Activated B cell treated with CpG ODN at 0.5 μM for 24 hours (primary cell): Measurements from ENCODE around the gene PTPRCAP. TPM values are rescaled to one million over a fixed set of nuclear protein-coding genes. Genes with fewer than 3 reads are reported as not detected.

Experiments used
- ATAC-seq: fragments of 200-7000 bp; cut with Tn5 transposase; one replicate; pipeline ENCODE4 v1.10.0; 2021; ENCODE audit warnings: low read depth, mild to moderate bottlenecking, moderate library complexity
- CTCF ChIA-PET: fragments of 350-600 bp; sonication (Branson Sonifier 250); formaldehyde crosslinking; loops from one replicate; lab custom pipeline; 2021; ENCODE audit warnings: antibody characterized with exemption; lab: Charles Lee
- POLR2A ChIA-PET: fragments of 350-600 bp; sonication (Branson Sonifier 250); formaldehyde crosslinking; loops from one replicate; lab custom pipeline; 2021; ENCODE audit warnings: antibody characterized with exemption; lab: Charles Lee
- DNase-seq: peaks from one replicate; pipeline ENCODE4 v3.0.0; 2022
- H3K27ac Mint-ChIP-seq: one replicate; pipeline ENCODE4 v1.8.0; 2020; ENCODE audit warnings: mixed read lengths
- H3K27me3 Mint-ChIP-seq: one replicate; pipeline ENCODE4 v1.8.0; 2021; ENCODE audit warnings: mixed read lengths
- H3K36me3 Mint-ChIP-seq: one replicate; pipeline ENCODE4 v1.8.0; 2021; ENCODE audit warnings: low read depth, mixed read lengths
- H3K4me1 Mint-ChIP-seq: one replicate; pipeline ENCODE4 v1.8.0; 2021; ENCODE audit warnings: mixed read lengths
- H3K4me3 Mint-ChIP-seq: one replicate; pipeline ENCODE4 v1.8.0; 2020; ENCODE audit warnings: mild to moderate bottlenecking, mixed read lengths
- H3K9me3 Mint-ChIP-seq: one replicate; pipeline ENCODE4 v1.8.0; 2020; ENCODE audit warnings: mixed read lengths
- intact Hi-C: fragments of 100-400 bp; cut with micrococcal nuclease; formaldehyde crosslinking; loops from one replicate; pipeline ENCODE4 v1.15.1; 2024
- total RNA-seq: library from RNA; stranded (reverse); gene quantifications from 2 replicates; pipeline ENCODE4 v1.2.3, GENCODE V29; 2022
- TF ChIP-seq, protein P1 (sequence below): fragments of 200-600 bp; IDR thresholded peaks from one replicate; pipeline ENCODE4 v1.8.0; 2022; ENCODE audit warnings: antibody characterized with exemption, mild to moderate bottlenecking

PTPRCAP gene
- total RNA-seq, 1 donor from 2014 or later, result 328 TPM

DNA sequence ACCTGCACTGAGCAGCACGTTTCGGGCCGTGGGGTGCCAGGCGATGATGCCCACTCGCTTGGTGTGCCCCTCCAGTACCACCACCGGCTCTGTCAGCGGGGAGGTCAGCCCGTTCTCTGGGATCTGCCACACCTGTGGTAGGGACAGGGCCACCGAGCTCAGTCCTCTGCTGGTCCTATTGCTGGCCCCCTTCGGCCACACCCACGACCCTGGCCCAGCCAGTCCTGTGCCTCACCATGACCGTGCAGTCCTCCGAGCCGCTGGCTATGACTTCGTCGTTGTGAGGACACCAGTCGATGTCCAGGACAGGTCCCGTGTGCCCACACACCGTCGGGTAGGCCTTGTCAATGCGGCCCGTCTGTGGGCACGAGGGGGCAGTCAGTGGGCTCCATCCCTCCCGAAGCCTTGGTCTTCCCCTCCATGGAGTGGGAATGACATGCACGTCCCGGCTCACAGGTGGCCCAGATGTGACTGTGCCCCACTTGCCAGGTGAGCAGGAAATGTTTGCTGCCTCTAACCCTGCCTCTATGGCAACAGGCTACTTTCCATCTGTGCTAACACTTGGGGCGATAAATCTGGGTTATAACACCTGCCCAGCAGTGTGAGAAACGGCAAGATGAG is 4.4 kb upstream of the PTPRCAP start:
- DNase-seq (peak; percentile 31), ATAC-seq (no peak)
- Mint-ChIP-seq H3K4me1 (peaks cover 84% of the 10 kb centered on the region), H3K4me3 (peak overlapping the region; percentile 77), H3K9me3 (no peaks in the 10 kb centered on the region), H3K27ac (peak overlapping the region; percentile 89), H3K36me3 (peaks cover 12% of the 10 kb centered on the region), H3K27me3 (no peaks in the 10 kb centered on the region)
- POLR2A ChIA-PET, result interaction anchor here (0.6 to 26.0 kb wide), 14 partner anchors 9 to 91 kb away, joined by 3 to 1417 read pairs (median 7); partner anchors contain the start of genes AIP, CABP4, CLCF1 and CORO1B
- TF ChIP-seq, protein P1, sequence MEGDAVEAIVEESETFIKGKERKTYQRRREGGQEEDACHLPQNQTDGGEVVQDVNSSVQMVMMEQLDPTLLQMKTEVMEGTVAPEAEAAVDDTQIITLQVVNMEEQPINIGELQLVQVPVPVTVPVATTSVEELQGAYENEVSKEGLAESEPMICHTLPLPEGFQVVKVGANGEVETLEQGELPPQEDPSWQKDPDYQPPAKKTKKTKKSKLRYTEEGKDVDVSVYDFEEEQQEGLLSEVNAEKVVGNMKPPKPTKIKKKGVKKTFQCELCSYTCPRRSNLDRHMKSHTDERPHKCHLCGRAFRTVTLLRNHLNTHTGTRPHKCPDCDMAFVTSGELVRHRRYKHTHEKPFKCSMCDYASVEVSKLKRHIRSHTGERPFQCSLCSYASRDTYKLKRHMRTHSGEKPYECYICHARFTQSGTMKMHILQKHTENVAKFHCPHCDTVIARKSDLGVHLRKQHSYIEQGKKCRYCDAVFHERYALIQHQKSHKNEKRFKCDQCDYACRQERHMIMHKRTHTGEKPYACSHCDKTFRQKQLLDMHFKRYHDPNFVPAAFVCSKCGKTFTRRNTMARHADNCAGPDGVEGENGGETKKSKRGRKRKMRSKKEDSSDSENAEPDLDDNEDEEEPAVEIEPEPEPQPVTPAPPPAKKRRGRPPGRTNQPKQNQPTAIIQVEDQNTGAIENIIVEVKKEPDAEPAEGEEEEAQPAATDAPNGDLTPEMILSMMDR, result no peak
- intact Hi-C loops, result loop anchor here (2.0 kb wide), 1 partner anchor 13 kb away; the partner anchor contains the start of gene RPS6KB2
- CTCF ChIA-PET, result interaction anchor here (1.1 kb wide), 1 partner anchor 40 kb away, joined by 3 read pairs; the partner anchor contains the start of gene PPP1CA

DNA sequence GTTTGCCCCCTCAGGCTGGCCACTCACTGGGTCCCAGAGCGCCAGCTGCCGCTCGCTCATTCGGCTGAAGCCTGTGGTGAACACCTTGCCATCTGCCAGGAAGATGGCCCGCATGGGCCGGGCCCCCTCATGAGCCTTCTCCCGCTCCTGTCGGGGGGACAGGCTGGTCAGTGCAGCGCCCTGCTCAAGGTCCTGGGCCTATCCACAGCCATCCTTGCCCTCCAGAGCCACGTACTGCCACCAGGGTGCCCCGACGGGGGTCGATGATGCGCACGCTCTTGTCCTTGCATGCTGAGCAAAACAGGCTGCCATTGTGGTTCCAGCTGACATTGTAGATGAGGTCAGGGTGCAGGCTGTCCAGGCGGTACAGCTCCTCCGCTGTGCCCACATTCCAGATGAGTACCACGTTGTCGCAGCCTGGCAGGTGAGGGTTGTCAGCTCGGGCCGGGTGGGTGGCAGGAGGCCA is 3.6 kb upstream of the PTPRCAP start:
- intact Hi-C loops, result no loop called here
- Mint-ChIP-seq H3K4me1 (peaks cover 83% of the 10 kb centered on the region), H3K4me3 (peak overlapping the region; percentile 13), H3K9me3 (no peaks in the 10 kb centered on the region), H3K36me3 (peaks cover 19% of the 10 kb centered on the region), H3K27me3 (no peaks in the 10 kb centered on the region), H3K27ac (peak overlapping the region; percentile 88)
- no peak for ATAC-seq
- TF ChIP-seq, protein P1, result no peak
- DNase-seq, result peak; percentile 39
- POLR2A ChIA-PET, result interaction anchor here (0.6 to 26.0 kb wide), 16 partner anchors 9 to 90 kb away, joined by 3 to 1417 read pairs (median 6); partner anchors contain the start of genes AIP, CABP4, CLCF1 and CORO1B
- CTCF ChIA-PET, result interaction anchor here (1.1 kb wide), 1 partner anchor 39 kb away, joined by 3 read pairs; the partner anchor contains the start of gene PPP1CA

DNA sequence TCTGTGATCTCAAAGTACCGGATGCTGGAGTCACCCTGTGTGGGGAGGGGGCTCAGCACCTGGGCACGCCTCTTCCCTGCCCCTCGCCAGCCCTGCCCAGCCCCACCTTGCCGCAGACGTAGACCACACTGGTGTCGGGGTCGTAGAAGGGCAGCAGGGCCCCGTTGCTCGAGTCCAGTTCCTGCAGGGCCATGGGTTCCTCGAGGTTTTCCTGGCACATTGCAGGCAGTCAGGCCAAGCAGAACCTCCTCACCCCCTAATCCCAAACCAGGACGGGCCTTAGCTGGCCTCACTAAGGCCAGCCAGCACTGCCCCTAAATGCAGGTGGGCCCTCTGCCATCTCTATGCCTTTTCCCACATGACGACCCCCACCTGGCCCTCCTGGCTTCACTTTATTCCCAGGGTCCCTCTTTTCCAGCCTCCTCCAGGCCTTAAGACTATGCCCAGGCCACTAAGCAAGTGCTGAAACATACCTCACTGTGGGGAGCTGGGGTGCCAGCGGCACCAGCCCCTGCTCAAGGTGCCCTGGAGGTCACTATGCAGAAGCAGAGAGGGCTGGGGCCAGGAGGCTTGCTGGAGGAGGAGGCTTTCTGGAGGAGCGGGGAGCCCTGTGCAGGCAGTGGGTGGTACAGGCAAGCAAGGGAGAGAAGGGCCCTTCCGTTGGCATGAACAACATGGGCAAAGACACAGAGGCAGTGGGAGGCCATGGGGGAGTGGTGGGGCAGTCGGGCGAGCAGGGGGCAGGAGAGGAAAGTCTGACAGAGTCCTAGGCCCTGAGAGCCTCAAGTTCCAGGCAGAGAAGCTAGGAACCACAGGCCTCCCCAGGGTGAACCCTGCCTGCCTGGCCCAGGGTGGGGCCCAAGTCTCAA is 3.0 kb upstream of the PTPRCAP start:
- TF ChIP-seq, protein P1, result no peak
- Mint-ChIP-seq H3K4me3 (peak overlapping the region; percentile 58), H3K4me1 (peaks cover 81% of the 10 kb centered on the region), H3K27me3 (no peaks in the 10 kb centered on the region), H3K36me3 (peaks cover 23% of the 10 kb centered on the region), H3K27ac (peak overlapping the region; percentile 88), H3K9me3 (no peaks in the 10 kb centered on the region)
- DNase-seq (peak; percentile 39), ATAC-seq (peak; percentile 4)
- intact Hi-C loops, result no loop called here
- ChIA-PET CTCF (interaction anchor here (1.1 kb wide), 1 partner anchor 39 kb away, joined by 3 read pairs; the partner anchor contains the start of gene PPP1CA), POLR2A (interaction anchor here (0.6 to 26.0 kb wide), 15 partner anchors 8 to 90 kb away, joined by 3 to 1417 read pairs (median 7); partner anchors contain the start of genes AIP, CABP4, CARNS1 and CLCF1)

DNA sequence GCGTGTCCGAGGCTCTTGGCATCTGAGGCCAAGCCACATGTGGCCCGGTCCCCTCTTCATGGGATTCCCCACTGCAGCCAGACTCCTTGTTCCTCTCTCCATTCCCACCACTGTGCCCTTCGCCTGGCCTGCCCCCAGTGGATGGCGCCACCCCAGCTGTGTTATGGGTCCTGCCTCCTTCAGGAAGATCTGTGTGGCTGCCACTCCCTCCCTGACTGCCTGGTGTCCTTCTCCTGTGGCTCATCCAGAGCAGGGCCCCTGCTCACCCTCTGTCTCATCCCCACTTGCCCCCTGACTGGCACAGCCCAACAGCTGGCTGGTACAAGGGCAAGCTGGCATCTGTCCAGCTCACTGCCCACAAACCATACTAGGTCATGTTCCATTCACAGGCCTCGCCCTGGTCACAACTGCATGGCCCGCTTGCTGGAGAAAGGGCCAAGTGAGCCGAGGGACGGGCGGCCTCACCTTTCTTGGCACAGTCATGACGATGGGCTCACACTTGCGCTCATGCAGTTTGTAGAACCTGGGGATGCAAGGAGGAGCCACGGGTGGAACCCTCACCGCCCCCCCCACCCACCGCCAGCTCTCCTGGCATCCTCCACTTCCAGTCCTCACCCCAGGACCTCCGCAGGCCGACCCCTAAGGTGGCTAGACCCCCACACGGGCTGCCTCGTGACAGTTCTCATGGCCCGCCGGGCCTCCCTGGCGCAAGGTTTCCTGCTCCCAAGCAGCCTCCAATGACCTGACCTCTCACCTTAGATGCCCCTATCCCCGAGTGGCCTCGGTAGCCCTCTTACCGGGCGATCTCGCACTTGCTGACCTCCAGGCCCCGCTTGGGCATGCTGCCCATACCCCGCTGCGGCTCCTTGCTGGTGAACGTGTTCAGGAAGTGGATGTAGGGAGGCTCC is 2.1 kb upstream of the PTPRCAP start:
- DNase-seq, result peak; percentile 26
- ATAC-seq, result no peak
- no peaks in the 10 kb centered on the region for H3K9me3 Mint-ChIP-seq
- H3K36me3 Mint-ChIP-seq, result peaks cover 29% of the 10 kb centered on the region
- TF ChIP-seq, protein P1, result no peak
- H3K4me3 Mint-ChIP-seq, result peak overlapping the region; percentile 96
- H3K27ac Mint-ChIP-seq, result peak overlapping the region; percentile 88
- peaks cover 77% of the 10 kb centered on the region for H3K4me1 Mint-ChIP-seq
- ChIA-PET POLR2A (interaction anchor here (0.9 to 26.0 kb wide), 7 partner anchors 20 to 86 kb away, joined by 3 to 1417 read pairs (median 189); partner anchors contain the start of genes AIP, CABP4, CARNS1 and CLCF1), CTCF (interaction anchor here (1.9 to 4.9 kb wide), 2 partner anchors 30 to 38 kb away, joined by 5 to 25 read pairs; partner anchors contain the start of gene PPP1CA)
- no peaks in the 10 kb centered on the region for H3K27me3 Mint-ChIP-seq
- intact Hi-C loops, result no loop called here
